Stimulated activated CD4-positive, alpha-beta T cell treated with anti-CD3 and anti-CD28 coated beads, TNF-alpha, amount 100 ng/mL, for 4 hours (primary cell): Measurements from ENCODE around the gene SSTR1.
"Not testable (repeated sequence)": the region's sequence is repeated elsewhere in the genome, so short reads cannot be mapped to it uniquely, and the experiment has no call there.

Experiments used
- DNase-seq, 3 experiments: peaks; one replicate each; pipeline ENCODE4 v3.0.0-alpha.2; 2020; ENCODE audit warnings: low read depth in 3 of 3

The SSTR1 gene

GRCh38 chr14:38207736-38208617, at the start of gene SSTR1:
Gene SSTR1, plus strand, starts transcription at chr14:38207904. Its CDS starts 1,486 bp downstream, at chr14:38209390.
- DNase-seq = no peak

GRCh38 chr14:38158468-38158867, 49.2 kb upstream of the SSTR1 start:
- no peak for DNase-seq

GRCh38 chr14:38168416-38168815, 39.3 kb upstream of the SSTR1 start:
- no peak for DNase-seq

- no peak for DNase-seq
Measured at GRCh38 chr14:38171197-38171596, 36.5 kb upstream of the SSTR1 start.

GRCh38 chr14:38174711-38175110, 33.0 kb upstream of the SSTR1 start:
- no peak for DNase-seq

GRCh38 chr14:38175658-38176057, 32.0 kb upstream of the SSTR1 start:
- DNase-seq = no peak

GRCh38 chr14:38176379-38176778, 31.3 kb upstream of the SSTR1 start:
- no peak for DNase-seq

- DNase-seq = no peak
Measured at GRCh38 chr14:38184132-38184531, 23.6 kb upstream of the SSTR1 start.

GRCh38 chr14:38185671-38186070, 22.0 kb upstream of the SSTR1 start:
- DNase-seq = no peak

GRCh38 chr14:38186216-38186615, 21.5 kb upstream of the SSTR1 start:
- DNase-seq = no peak

GRCh38 chr14:38187528-38187927, 20.2 kb upstream of the SSTR1 start:
- no peak for DNase-seq

GRCh38 chr14:38189930-38190726, 17.6 kb upstream of the SSTR1 start:
- no peak for DNase-seq

GRCh38 chr14:38190846-38191245, 16.9 kb upstream of the SSTR1 start:
- not testable (repeated sequence) for DNase-seq

GRCh38 chr14:38191491-38191890, 16.2 kb upstream of the SSTR1 start:
- not testable (repeated sequence) for DNase-seq

GRCh38 chr14:38197001-38197783, 10.5 kb upstream of the SSTR1 start:
- DNase-seq = no peak

GRCh38 chr14:38197784-38198335, 9.8 kb upstream of the SSTR1 start:
- no peak for DNase-seq

- no peak for DNase-seq
Measured at GRCh38 chr14:38198425-38198824, 9.3 kb upstream of the SSTR1 start.

GRCh38 chr14:38199076-38199475, 8.6 kb upstream of the SSTR1 start:
- DNase-seq = no peak

GRCh38 chr14:38199739-38200138, 8.0 kb upstream of the SSTR1 start:
- DNase-seq = no peak

- DNase-seq = no peak
Measured at GRCh38 chr14:38201137-38201828, 6.4 kb upstream of the SSTR1 start.
